Measurements from ENCODE around the gene CPT1A.
A peak's percentile ranks its signal among the peaks of the same experiment; 100 is the strongest.
"Not testable (repeated sequence)": the region's sequence is repeated elsewhere in the genome, so short reads cannot be mapped to it uniquely, and the experiment has no call there.

Gene CPT1A

GRCh38 chr11:68859123-68859522, 17.4 kb upstream of the CPT1A start:
- H3K36me3 Mint-ChIP-seq: no peaks in the 10 kb centered on the region
- no peak overlapping the region for H3K27ac Mint-ChIP-seq
- H3K4me1 Mint-ChIP-seq: no peaks in the 10 kb centered on the region
- no peak overlapping the region for H3K4me3 Mint-ChIP-seq
- DNase-seq (ENCODE audit: low spot score in 2 of 2): no peak
- no peak for ATAC-seq
- H3K9me3 Mint-ChIP-seq: no peaks in the 10 kb centered on the region

DNA sequence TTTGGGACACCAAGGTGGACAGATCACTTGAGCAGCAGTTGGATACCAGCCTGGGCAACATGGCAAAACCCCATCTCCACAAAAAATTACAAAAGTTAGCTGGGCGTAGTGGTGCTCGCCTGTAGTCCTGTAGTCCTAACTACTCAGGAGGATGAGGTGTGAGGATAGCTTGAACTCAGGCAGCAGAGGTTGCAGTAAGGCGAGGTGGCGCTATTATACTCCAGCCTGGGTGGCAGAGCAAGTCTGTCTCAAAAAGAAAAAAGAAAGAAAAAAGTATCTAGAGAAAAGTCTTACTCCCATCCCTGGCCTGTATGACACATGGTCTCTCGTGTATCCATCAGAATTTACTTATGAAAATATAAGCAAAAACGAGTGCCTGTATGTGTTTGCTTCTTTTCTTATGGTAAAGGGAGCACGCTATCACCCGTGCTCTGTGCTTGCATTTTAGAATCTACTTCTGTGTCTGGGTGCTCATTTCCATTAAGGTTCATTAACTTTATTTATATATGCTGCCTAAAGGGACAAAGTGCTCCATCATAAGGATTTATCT, 15.4 kb upstream of the CPT1A start:
- H3K27ac Mint-ChIP-seq: no peak overlapping the region
- ATAC-seq (no peak), DNase-seq (ENCODE audit: low spot score in 2 of 2) (no peak)
- no peak overlapping the region for H3K4me3 Mint-ChIP-seq
- H3K4me1 Mint-ChIP-seq: no peaks in the 10 kb centered on the region
- H3K9me3 Mint-ChIP-seq: no peaks in the 10 kb centered on the region
- no peaks in the 10 kb centered on the region for H3K36me3 Mint-ChIP-seq

GRCh38 chr11:68856425-68857030, 14.8 kb upstream of the CPT1A start:
- H3K36me3 Mint-ChIP-seq; H3K27ac Mint-ChIP-seq; H3K4me1 Mint-ChIP-seq; DNase-seq (ENCODE audit: low spot score in 2 of 2); ATAC-seq; H3K9me3 Mint-ChIP-seq; H3K4me3 Mint-ChIP-seq: not testable (repeated sequence)

DNA sequence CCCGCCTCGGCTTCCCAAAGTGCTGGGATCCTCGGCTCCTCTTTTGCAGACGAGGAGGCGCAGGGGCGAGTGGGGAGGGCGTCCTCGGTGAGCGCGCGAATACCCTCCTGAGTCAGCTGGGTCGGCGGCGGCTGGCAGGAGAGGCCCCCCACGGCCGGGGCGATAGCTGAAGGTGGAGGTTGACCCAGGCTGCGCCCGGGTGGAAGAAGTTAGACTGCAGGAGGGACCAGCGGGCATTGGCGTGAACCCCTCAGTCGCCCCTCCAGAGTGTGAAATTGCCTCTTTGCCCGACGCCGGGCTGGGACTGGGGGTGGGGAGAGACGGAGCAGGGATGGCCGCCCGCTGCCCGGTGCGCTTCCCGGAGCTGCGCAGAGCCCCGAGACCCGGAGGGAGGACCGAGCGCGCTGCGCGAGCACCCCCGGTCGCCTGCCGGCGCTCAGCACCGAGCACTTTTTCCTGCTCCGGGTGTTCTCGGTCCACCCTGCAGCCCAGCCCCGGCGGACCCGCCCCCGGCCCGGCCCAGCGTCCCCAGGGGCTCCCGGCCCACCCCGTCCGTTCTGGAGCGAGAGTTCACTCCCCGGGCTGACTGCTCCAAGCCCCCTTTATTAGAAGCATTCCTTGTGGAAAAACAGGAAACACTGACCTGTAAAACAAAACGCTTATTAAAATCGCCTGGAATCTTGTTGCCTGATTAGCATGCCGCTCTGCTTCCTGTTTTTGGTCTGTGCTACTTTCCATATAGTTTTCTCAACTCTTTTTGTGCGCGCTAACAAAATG, 13.7 kb upstream of the CPT1A start:
- Mint-ChIP-seq H3K27ac (no peak overlapping the region), H3K4me3 (peak overlapping the region; percentile 47), H3K4me1 (no peaks in the 10 kb centered on the region), H3K36me3 (no peaks in the 10 kb centered on the region), H3K9me3 (no peaks in the 10 kb centered on the region)
- DNase-seq (ENCODE audit: low spot score in 2 of 2) (no peak), ATAC-seq (peak; percentile 54)

DNA sequence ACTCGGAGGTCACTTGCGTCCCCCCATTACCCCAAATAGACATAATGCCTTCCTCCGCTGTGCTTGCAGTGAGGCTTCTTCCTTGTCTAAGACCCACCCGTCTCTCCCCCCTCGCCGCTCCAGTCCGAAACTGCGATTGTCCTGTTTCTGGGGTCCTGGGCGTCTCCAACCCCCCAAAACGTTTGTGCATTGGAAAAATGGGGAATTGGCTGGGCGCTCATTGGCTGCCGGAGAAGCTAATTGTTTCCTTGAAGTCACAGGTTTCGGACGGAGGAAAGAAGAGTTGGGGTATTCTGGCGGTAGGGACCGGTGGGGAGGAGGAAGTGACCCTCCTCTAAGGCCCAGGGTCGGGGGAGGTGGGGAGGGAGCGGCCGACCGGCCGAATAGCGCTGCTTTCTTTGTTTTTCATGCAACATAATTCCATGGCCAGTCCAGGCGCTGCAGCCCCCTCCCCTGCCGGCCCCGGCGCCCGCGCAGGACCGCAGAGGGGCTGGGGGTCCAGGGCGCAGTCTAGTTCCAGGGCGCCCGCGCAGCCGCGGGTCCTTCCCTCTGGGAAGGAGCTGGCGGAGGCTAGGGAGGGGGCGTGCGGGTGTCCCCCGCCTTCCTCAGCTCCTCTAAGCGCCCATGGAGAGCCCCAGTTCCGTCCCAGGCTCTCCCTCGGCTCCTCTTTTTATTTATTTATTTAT, 12.7 kb upstream of the CPT1A start:
- Mint-ChIP-seq H3K4me3 (peak overlapping the region; percentile 47), H3K27ac (no peak overlapping the region), H3K36me3 (no peaks in the 10 kb centered on the region), H3K9me3 (no peaks in the 10 kb centered on the region), H3K4me1 (no peaks in the 10 kb centered on the region)
- no peak for ATAC-seq
- no peak for DNase-seq (ENCODE audit: low spot score in 2 of 2)

GRCh38 chr11:68852628-68853027, 10.9 kb upstream of the CPT1A start:
- Mint-ChIP-seq H3K4me3 (no peak overlapping the region), H3K36me3 (no peaks in the 10 kb centered on the region), H3K27ac (no peak overlapping the region), H3K9me3 (no peaks in the 10 kb centered on the region), H3K4me1 (no peaks in the 10 kb centered on the region)
- ATAC-seq: no peak
- no peak for DNase-seq (ENCODE audit: low spot score in 2 of 2)

- H3K9me3 Mint-ChIP-seq: no peaks in the 10 kb centered on the region
- no peak overlapping the region for H3K27ac Mint-ChIP-seq
- DNase-seq (ENCODE audit: low spot score in 2 of 2) (no peak), ATAC-seq (no peak)
- H3K36me3 Mint-ChIP-seq: no peaks in the 10 kb centered on the region
- peaks cover 9% of the 10 kb centered on the region for H3K4me1 Mint-ChIP-seq
- H3K4me3 Mint-ChIP-seq: no peak overlapping the region
Observed at GRCh38 chr11:68848429-68848828, 6.7 kb upstream of the CPT1A start.

GRCh38 chr11:68847395-68847794, 5.7 kb upstream of the CPT1A start:
- Mint-ChIP-seq H3K36me3 (peaks cover 5% of the 10 kb centered on the region), H3K4me3 (no peak overlapping the region), H3K9me3 (no peaks in the 10 kb centered on the region), H3K4me1 (peaks cover 18% of the 10 kb centered on the region), H3K27ac (no peak overlapping the region)
- ATAC-seq: no peak
- no peak for DNase-seq (ENCODE audit: low spot score in 2 of 2)

- H3K36me3 Mint-ChIP-seq: peaks cover 5% of the 10 kb centered on the region
- no peaks in the 10 kb centered on the region for H3K9me3 Mint-ChIP-seq
- H3K4me1 Mint-ChIP-seq: peaks cover 18% of the 10 kb centered on the region
- ATAC-seq (no peak), DNase-seq (ENCODE audit: low spot score in 2 of 2) (no peak)
- H3K27ac Mint-ChIP-seq: no peak overlapping the region
- H3K4me3 Mint-ChIP-seq: no peak overlapping the region
Observed at GRCh38 chr11:68845351-68846002, 3.8 kb upstream of the CPT1A start.

GRCh38 chr11:68844801-68845200, 3.1 kb upstream of the CPT1A start:
- peak overlapping the region; percentile 86 for H3K4me3 Mint-ChIP-seq
- H3K36me3 Mint-ChIP-seq: peaks cover 5% of the 10 kb centered on the region
- no peak for ATAC-seq
- peaks cover 24% of the 10 kb centered on the region for H3K4me1 Mint-ChIP-seq
- no peak overlapping the region for H3K27ac Mint-ChIP-seq
- DNase-seq (ENCODE audit: low spot score in 2 of 2): no peak
- no peaks in the 10 kb centered on the region for H3K9me3 Mint-ChIP-seq

GRCh38 chr11:68844376-68844775, 2.7 kb upstream of the CPT1A start:
- Mint-ChIP-seq H3K4me1 (peaks cover 28% of the 10 kb centered on the region), H3K4me3 (peak overlapping the region; percentile 86), H3K9me3 (no peaks in the 10 kb centered on the region), H3K27ac (no peak overlapping the region), H3K36me3 (peaks cover 7% of the 10 kb centered on the region)
- no peak for DNase-seq (ENCODE audit: low spot score in 2 of 2)
- no peak for ATAC-seq

DNA sequence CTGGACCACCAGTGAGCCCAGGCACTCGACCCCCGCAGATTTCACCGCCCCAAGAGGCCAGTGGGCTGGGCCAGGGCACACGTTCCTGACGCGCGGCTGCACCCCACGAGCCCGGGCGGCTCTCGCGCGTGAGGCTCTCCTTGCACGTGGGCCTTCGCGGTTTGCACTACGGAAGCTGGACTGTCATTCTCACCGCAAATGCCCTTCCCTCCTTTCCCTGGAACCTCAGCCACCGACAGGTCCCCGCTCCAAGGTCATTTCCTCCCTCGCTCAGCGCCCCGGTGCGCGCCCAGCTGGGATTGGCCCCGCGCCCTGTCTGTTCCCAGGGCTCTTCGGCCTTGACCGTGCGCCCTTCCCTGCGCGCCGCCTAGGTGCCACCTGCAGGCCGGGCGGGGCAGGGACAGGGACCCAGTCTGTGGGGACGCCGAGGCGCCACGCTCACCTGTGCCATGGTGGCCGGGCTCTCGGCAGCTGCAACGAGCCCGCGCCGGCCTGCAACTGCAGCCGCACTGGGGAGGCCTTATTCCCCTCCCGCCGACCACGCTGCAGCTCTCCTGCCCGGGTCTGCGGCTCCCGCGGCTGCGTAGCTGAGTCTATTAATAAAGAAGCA, 2.1 kb upstream of the CPT1A start:
- peak; percentile 76 for ATAC-seq
- H3K9me3 Mint-ChIP-seq: no peaks in the 10 kb centered on the region
- peaks cover 12% of the 10 kb centered on the region for H3K36me3 Mint-ChIP-seq
- H3K4me1 Mint-ChIP-seq: peaks cover 30% of the 10 kb centered on the region
- peak overlapping the region; percentile 86 for H3K4me3 Mint-ChIP-seq
- H3K27ac Mint-ChIP-seq: peak overlapping the region; percentile 65
- DNase-seq (ENCODE audit: low spot score in 2 of 2): peak; percentile 66 to 85

- peak; percentile 4 to 73 for DNase-seq (ENCODE audit: low spot score in 2 of 2)
- no peak for ATAC-seq
- Mint-ChIP-seq H3K27ac (peak overlapping the region; percentile 65), H3K4me1 (peaks cover 33% of the 10 kb centered on the region), H3K36me3 (peaks cover 12% of the 10 kb centered on the region), H3K4me3 (peak overlapping the region; percentile 86), H3K9me3 (no peaks in the 10 kb centered on the region)
Observed at GRCh38 chr11:68843052-68843561, 1.4 kb upstream of the CPT1A start.

- DNase-seq (ENCODE audit: low spot score in 2 of 2) (peak in 1 of 2 donors; percentile 55), ATAC-seq (no peak)
- Mint-ChIP-seq H3K36me3 (peaks cover 15% of the 10 kb centered on the region), H3K27ac (peak overlapping the region; percentile 54), H3K9me3 (no peaks in the 10 kb centered on the region), H3K4me1 (peaks cover 38% of the 10 kb centered on the region), H3K4me3 (peak overlapping the region; percentile 86)
Observed at GRCh38 chr11:68842427-68843051, 823 bp upstream of the CPT1A start.

Data from stimulated activated effector memory CD8-positive, alpha-beta T cell treated with anti-CD3 and anti-CD28 coated beads, Interleukin-12 subunit alpha, Interleukin-12 subunit beta, amount 100 ng/mL, for 72 hours (primary cell).